Right renal cortex interstitium (tissue), 3 donors: Measurements from ENCODE around the gene UBE2M. TPM values are rescaled to one million over a fixed set of nuclear protein-coding genes. Genes with fewer than 3 reads are reported as not detected.

Experiments used
- DNase-seq, 3 donors: peaks; one replicate each; pipeline ENCODE4 v3.0.0-alpha.2; 2013; ENCODE audit warnings: low read depth in 3 of 3, low spot score in 2 of 3
- polyA plus RNA-seq, 3 donors: library from polyadenylated mRNA; unstranded; fragments of 120-200 nt; gene quantifications; one replicate each; pipeline ENCODE4 v1.2.1, GENCODE V29; 2013; ENCODE audit not compliant: insufficient read length in 3 of 3

The UBE2M gene
- polyA plus RNA-seq, 3 donors: 79.4 to 99.8 (median 86.5) TPM

- no peak for DNase-seq
Observed at GRCh38 chr19:58556622-58557220, 1.7 kb downstream of the UBE2M start.

- DNase-seq: no peak
Observed at GRCh38 chr19:58555920-58556621, 2.3 kb downstream of the UBE2M start.

GRCh38 chr19:58555369-58555885, 3.0 kb downstream of the UBE2M start:
- no peak for DNase-seq

GRCh38 chr19:58554494-58555368, 3.7 kb downstream of the UBE2M start, which contains the start of gene CHMP2A:
CHMP2A (minus strand) TSS chr19:58555105; CDS start chr19:58554212, 893 bp downstream.
- peak in 2 of 3 donors; percentile 92 to 95 for DNase-seq

- DNase-seq: no peak
Observed at GRCh38 chr19:58553799-58554493, 4.5 kb downstream of the UBE2M start.

GRCh38 chr19:58552655-58553054, 5.8 kb downstream of the UBE2M start:
- DNase-seq: no peak

- no peak for DNase-seq
Observed at GRCh38 chr19:58551577-58552471, 6.6 kb downstream of the UBE2M start.

- DNase-seq: no peak
Observed at GRCh38 chr19:58551123-58551497, 7.3 kb downstream of the UBE2M start.

GRCh38 chr19:58550362-58551122, 7.9 kb downstream of the UBE2M start:
- no peak for DNase-seq

GRCh38 chr19:58549664-58550361, 8.6 kb downstream of the UBE2M start:
- DNase-seq: no peak

- DNase-seq: no peak
Observed at GRCh38 chr19:58548859-58549663, 9.3 kb downstream of the UBE2M start.

- DNase-seq: no peak
Observed at GRCh38 chr19:58547323-58548312, 10.8 kb downstream of the UBE2M start.

GRCh38 chr19:58546019-58546530, 12.3 kb downstream of the UBE2M start:
- no peak for DNase-seq

- DNase-seq: no peak
Observed at GRCh38 chr19:58545286-58546018, 13.0 kb downstream of the UBE2M start.

GRCh38 chr19:58544591-58545285, 13.7 kb downstream of the UBE2M start:
- DNase-seq: no peak
